HL-60 (cell line): ENCODE results near the gene ZNF213.

ENCODE experiments used
- GABPA ChIP-seq: IDR thresholded peaks from 2 replicates; pipeline ENCODE4 v1.6.1; 2012; ENCODE audit warnings: low read depth
- POLR2AphosphoS5 ChIP-seq: IDR thresholded peaks from 2 replicates; pipeline ENCODE4 v1.6.1; 2012; ENCODE audit warnings: low read depth
- TF ChIP-seq, protein P1 (sequence below): IDR thresholded peaks from one replicate; pipeline ENCODE4 v1.5.1; 2011; ENCODE audit warnings: low read length, control low read depth, inconsistent platforms; ENCODE audit not compliant: insufficient read depth
- TF ChIP-seq, protein P2 (sequence below): IDR thresholded peaks from 2 replicates; pipeline ENCODE4 v1.6.1; 2012; ENCODE audit warnings: low read depth; ENCODE audit not compliant: insufficient replicate concordance

DNA sequence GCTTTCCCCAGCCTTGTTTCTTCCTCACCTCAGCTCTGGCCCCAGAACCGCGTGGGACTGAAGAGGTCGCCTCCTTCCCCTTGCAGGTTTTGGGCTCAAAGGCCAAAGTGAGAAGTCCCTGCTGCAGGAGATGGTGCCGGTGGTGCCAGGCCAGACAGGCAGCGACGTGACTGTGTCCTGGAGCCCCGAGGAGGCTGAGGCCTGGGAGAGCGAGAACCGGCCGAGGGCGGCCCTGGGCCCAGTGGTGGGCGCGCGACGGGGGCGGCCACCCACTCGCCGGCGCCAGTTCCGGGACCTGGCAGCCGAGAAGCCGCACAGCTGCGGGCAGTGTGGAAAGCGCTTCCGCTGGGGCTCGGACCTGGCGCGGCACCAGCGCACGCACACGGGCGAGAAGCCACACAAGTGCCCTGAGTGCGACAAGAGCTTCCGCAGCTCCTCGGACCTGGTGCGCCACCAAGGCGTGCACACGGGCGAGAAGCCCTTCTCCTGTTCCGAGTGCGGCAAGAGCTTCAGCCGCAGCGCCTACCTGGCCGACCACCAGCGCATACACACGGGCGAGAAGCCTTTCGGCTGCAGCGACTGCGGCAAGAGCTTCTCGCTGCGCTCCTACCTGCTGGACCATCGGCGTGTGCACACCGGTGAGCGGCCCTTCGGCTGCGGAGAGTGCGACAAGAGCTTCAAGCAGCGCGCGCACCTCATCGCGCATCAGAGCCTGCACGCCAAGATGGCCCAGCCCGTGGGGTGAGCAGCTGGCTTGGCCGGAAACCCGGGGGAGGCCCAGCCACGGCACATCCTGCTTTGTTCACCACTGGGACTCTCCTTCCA is 6.0 kb downstream of the ZNF213 start:
- no peak for TF ChIP-seq POLR2AphosphoS5
- TF ChIP-seq, protein P1, sequence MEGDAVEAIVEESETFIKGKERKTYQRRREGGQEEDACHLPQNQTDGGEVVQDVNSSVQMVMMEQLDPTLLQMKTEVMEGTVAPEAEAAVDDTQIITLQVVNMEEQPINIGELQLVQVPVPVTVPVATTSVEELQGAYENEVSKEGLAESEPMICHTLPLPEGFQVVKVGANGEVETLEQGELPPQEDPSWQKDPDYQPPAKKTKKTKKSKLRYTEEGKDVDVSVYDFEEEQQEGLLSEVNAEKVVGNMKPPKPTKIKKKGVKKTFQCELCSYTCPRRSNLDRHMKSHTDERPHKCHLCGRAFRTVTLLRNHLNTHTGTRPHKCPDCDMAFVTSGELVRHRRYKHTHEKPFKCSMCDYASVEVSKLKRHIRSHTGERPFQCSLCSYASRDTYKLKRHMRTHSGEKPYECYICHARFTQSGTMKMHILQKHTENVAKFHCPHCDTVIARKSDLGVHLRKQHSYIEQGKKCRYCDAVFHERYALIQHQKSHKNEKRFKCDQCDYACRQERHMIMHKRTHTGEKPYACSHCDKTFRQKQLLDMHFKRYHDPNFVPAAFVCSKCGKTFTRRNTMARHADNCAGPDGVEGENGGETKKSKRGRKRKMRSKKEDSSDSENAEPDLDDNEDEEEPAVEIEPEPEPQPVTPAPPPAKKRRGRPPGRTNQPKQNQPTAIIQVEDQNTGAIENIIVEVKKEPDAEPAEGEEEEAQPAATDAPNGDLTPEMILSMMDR: no peak
- TF ChIP-seq, protein P2, sequence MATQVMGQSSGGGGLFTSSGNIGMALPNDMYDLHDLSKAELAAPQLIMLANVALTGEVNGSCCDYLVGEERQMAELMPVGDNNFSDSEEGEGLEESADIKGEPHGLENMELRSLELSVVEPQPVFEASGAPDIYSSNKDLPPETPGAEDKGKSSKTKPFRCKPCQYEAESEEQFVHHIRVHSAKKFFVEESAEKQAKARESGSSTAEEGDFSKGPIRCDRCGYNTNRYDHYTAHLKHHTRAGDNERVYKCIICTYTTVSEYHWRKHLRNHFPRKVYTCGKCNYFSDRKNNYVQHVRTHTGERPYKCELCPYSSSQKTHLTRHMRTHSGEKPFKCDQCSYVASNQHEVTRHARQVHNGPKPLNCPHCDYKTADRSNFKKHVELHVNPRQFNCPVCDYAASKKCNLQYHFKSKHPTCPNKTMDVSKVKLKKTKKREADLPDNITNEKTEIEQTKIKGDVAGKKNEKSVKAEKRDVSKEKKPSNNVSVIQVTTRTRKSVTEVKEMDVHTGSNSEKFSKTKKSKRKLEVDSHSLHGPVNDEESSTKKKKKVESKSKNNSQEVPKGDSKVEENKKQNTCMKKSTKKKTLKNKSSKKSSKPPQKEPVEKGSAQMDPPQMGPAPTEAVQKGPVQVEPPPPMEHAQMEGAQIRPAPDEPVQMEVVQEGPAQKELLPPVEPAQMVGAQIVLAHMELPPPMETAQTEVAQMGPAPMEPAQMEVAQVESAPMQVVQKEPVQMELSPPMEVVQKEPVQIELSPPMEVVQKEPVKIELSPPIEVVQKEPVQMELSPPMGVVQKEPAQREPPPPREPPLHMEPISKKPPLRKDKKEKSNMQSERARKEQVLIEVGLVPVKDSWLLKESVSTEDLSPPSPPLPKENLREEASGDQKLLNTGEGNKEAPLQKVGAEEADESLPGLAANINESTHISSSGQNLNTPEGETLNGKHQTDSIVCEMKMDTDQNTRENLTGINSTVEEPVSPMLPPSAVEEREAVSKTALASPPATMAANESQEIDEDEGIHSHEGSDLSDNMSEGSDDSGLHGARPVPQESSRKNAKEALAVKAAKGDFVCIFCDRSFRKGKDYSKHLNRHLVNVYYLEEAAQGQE: no peak
- TF ChIP-seq GABPA: no peak
